SIG-M5 (cell line): ENCODE data around the gene VPS8.
"Not testable (repeated sequence)": the region's sequence is repeated elsewhere in the genome, so short reads cannot be mapped to it uniquely, and the experiment has no call there.

ENCODE experiments used
- DNase-seq: peaks from one replicate; lab custom pipeline; 2025; lab: John Stamatoyannopoulos, UW

VPS8 gene

GRCh38 chr3:184872200-184872599 lies 60.2 kb downstream of the VPS8 start:
- no peak for DNase-seq

- no peak for DNase-seq
Observed at GRCh38 chr3:184873141-184873540, 61.2 kb downstream of the VPS8 start.

GRCh38 chr3:184874709-184875644 lies 63.0 kb downstream of the VPS8 start:
- no peak for DNase-seq

- no peak for DNase-seq
Observed at GRCh38 chr3:184880276-184881019, 68.5 kb downstream of the VPS8 start.

GRCh38 chr3:184884359-184885017 lies 72.5 kb downstream of the VPS8 start:
- DNase-seq, result no peak

- no peak for DNase-seq
Observed at GRCh38 chr3:184885112-184885511, 73.1 kb downstream of the VPS8 start.

GRCh38 chr3:184887574-184887973 lies 75.6 kb downstream of the VPS8 start:
- DNase-seq, result no peak

GRCh38 chr3:184889312-184889904 lies 77.4 kb downstream of the VPS8 start:
- no peak for DNase-seq

- no peak for DNase-seq
Observed at GRCh38 chr3:184894051-184894450, 82.1 kb downstream of the VPS8 start.

- DNase-seq, result no peak
Observed at GRCh38 chr3:184895350-184895749, 83.4 kb downstream of the VPS8 start.

GRCh38 chr3:184896336-184896735 lies 84.4 kb downstream of the VPS8 start:
- no peak for DNase-seq

- no peak for DNase-seq
Observed at GRCh38 chr3:184899953-184900595, 88.1 kb downstream of the VPS8 start.

GRCh38 chr3:184907031-184907430 lies 95.1 kb downstream of the VPS8 start:
- DNase-seq, result not testable (repeated sequence)

GRCh38 chr3:184907681-184908649 lies 96.0 kb downstream of the VPS8 start:
- DNase-seq, result no peak

- no peak for DNase-seq
Observed at GRCh38 chr3:184908859-184909258, 96.9 kb downstream of the VPS8 start.

GRCh38 chr3:184910664-184911063 lies 98.7 kb downstream of the VPS8 start:
- DNase-seq, result no peak

- DNase-seq, result no peak
Observed at GRCh38 chr3:184911570-184911969, 99.6 kb downstream of the VPS8 start.

- DNase-seq, result no peak
Observed at GRCh38 chr3:184912163-184912562, 100.2 kb downstream of the VPS8 start.

GRCh38 chr3:184914628-184915027 lies 102.7 kb downstream of the VPS8 start:
- DNase-seq, result no peak

- no peak for DNase-seq
Observed at GRCh38 chr3:184918750-184919149, 106.8 kb downstream of the VPS8 start.
